PC-3 (cell line): ENCODE measurements around the gene WBP2NL. TPM values are rescaled to one million over a fixed set of nuclear protein-coding genes. Genes with fewer than 3 reads are reported as not detected.

Experiments
- ATAC-seq: fragments of 200-7000 bp; cut with Tn5 transposase; 2 replicates; pipeline ENCODE4 v1.9.1; 2020; ENCODE audit warnings: mild to moderate bottlenecking, moderate library complexity
- BruUV-seq: library from RNA; stranded (reverse); fragments of 400-500 nt; replicated peaks from 2 replicates; lab custom pipeline; 2021; lab: Mats Ljungman, UMichigan
- CTCF ChIA-PET: fragments of 300-600 bp; sonication (Branson Sonifier 250); formaldehyde crosslinking; loops from one replicate; lab custom pipeline; 2022; ENCODE audit warnings: antibody characterized with exemption; lab: Charles Lee
- POLR2A ChIA-PET: fragments of 300-600 bp; sonication (Branson Sonifier 250); formaldehyde crosslinking; loops from one replicate; lab custom pipeline; 2022; ENCODE audit warnings: antibody characterized with exemption; ENCODE audit not compliant: unreplicated experiment; lab: Charles Lee
- DNase-seq: peaks from one replicate; pipeline ENCODE4 v3.0.0-alpha.2; 2015
- H2AFZ ChIP-seq: fragments of 300-600 bp; sonication (generic); 2 replicates; pipeline ENCODE4 v1.6.0; 2016; ENCODE audit warnings: antibody characterized with exemption, low read length
- H3F3A ChIP-seq: fragments of 300-600 bp; sonication (generic); one replicate; pipeline ENCODE4 v1.6.0; 2017; ENCODE audit warnings: antibody characterized with exemption, low read length, control low read depth, mild to moderate bottlenecking; ENCODE audit not compliant: unreplicated experiment
- H3K27ac ChIP-seq: fragments of 300-600 bp; sonication (generic); 2 replicates; pipeline ENCODE4 v1.5.1; 2016; ENCODE audit warnings: mild to moderate bottlenecking, low read length
- H3K27me3 ChIP-seq: fragments of 300-600 bp; sonication (generic); 2 replicates; pipeline ENCODE4 v1.6.1; 2016; ENCODE audit warnings: low read length, mixed read lengths
- H3K36me3 ChIP-seq: fragments of 300-600 bp; sonication (generic); 2 replicates; pipeline ENCODE4 v1.6.1; 2016; ENCODE audit warnings: low read depth, mixed run types, low read length, mixed read lengths
- H3K4me1 ChIP-seq: fragments of 300-600 bp; sonication (generic); 2 replicates; pipeline ENCODE4 v1.5.1; 2016; ENCODE audit warnings: low read length; ENCODE audit not compliant: insufficient read depth
- H3K4me2 ChIP-seq: fragments of 300-600 bp; sonication (generic); 2 replicates; pipeline ENCODE4 v1.6.0; 2016; ENCODE audit warnings: low read length
- H3K4me3 ChIP-seq: fragments of 300-600 bp; sonication (generic); 2 replicates; pipeline ENCODE4 v1.5.1; 2016; ENCODE audit warnings: mild to moderate bottlenecking, low read length, mixed read lengths
- H3K79me2 ChIP-seq: fragments of 300-600 bp; sonication (generic); 2 replicates; pipeline ENCODE4 v1.6.1; 2017; ENCODE audit warnings: low read length, mixed read lengths
- H3K9ac ChIP-seq: fragments of 300-600 bp; sonication (generic); 2 replicates; pipeline ENCODE4 v1.6.0; 2016; ENCODE audit warnings: mild to moderate bottlenecking, low read length
- H3K9me2 ChIP-seq: fragments of 300-600 bp; sonication (generic); replicated peaks from 2 replicates; pipeline ENCODE4 v1.6.1; 2016; ENCODE audit warnings: mixed run types, low read length, mixed read lengths
- H3K9me3 ChIP-seq: fragments of 300-600 bp; sonication (generic); 2 replicates; pipeline ENCODE4 v1.6.1; 2016; ENCODE audit warnings: low read length, mixed read lengths
- H4K20me1 ChIP-seq: fragments of 300-600 bp; sonication (generic); 2 replicates; pipeline ENCODE4 v1.6.1; 2016; ENCODE audit warnings: low read length, mixed read lengths
- EZH2 ChIP-seq: fragments of 300-600 bp; sonication (generic); IDR thresholded peaks from one replicate; pipeline ENCODE4 v1.6.1; 2017; ENCODE audit warnings: antibody characterized with exemption, mild to moderate bottlenecking, low read length; ENCODE audit not compliant: unreplicated experiment
- EZH2phosphoT487 ChIP-seq: fragments of 300-600 bp; sonication (generic); IDR thresholded peaks from 2 replicates; pipeline ENCODE4 v1.6.1; 2018; ENCODE audit warnings: mild to moderate bottlenecking, antibody characterized with exemption, low read length, borderline replicate concordance
- intact Hi-C: fragments of 100-400 bp; cut with micrococcal nuclease; formaldehyde crosslinking; loops from 2 replicates; pipeline ENCODE4 v1.9.0; 2023
- total RNA-seq: library from RNA; depleted of rRNA; stranded (reverse); fragments of >200 nt; gene quantifications from 2 replicates; pipeline ENCODE4 v1.2.3, GENCODE V29; 2014
- TF ChIP-seq, protein P1 (sequence below): fragments of 300-600 bp; sonication (generic); conservative IDR thresholded peaks from 2 replicates; pipeline ENCODE4 v1.5.1; 2017; ENCODE audit warnings: antibody characterized with exemption, low read depth, mild to moderate bottlenecking, low read length

Gene WBP2NL
- total RNA-seq, 1 experiment from 2014 or later, result 0.33 TPM

DNA sequence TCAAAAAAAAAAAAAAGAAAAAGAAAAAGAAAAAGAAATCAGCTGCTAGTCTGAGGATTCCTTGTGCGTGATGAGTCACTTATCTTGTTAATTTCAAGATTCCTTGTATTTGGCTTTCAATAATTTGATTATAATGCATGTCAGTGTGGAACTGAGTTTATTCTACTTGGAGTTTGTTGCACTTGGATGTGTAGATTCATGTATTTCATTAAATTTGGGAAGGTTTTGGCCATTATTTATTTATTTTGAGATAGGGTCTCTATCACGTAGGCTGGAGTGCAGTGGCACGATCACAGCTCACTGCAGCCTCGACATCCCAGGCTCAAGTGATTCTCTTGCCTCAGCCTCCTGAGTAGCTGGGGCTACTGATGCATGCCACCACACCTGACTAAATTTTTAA lies 14.8 kb downstream of the WBP2NL start:
- CTCF ChIA-PET, result no interaction called here
- no TSS peak for BruUV-seq

DNA sequence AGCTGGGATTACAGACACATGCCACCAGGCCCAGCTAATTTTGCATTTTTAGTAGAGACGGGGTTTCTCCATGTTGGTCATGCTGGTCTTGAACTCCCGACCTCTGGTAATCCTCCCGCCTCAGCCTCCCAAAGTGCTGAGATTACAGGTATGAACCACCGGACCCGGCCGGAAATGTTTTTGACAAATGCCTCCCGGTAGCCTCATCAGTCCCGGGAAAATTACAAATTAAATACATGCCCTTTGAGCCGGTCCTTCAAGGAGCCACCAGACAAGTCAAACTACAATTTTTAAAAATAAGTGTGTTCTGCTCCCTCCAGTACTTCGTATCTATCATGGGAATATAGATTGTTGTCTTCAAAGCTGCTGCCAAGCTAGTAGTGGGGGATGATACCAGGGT lies 17.5 kb downstream of the WBP2NL start:
- H3K4me3 ChIP-seq, result no peak overlapping the region
- no peaks in the 10 kb centered on the region for H3F3A ChIP-seq
- intact Hi-C loops, result no loop called here
- no peak overlapping the region for H2AFZ ChIP-seq
- H3K9ac ChIP-seq, result no peak overlapping the region
- no peaks in the 10 kb centered on the region for H3K4me1 ChIP-seq
- no peak for TF ChIP-seq EZH2phosphoT487
- no peak for TF ChIP-seq EZH2
- TF ChIP-seq, protein P1, sequence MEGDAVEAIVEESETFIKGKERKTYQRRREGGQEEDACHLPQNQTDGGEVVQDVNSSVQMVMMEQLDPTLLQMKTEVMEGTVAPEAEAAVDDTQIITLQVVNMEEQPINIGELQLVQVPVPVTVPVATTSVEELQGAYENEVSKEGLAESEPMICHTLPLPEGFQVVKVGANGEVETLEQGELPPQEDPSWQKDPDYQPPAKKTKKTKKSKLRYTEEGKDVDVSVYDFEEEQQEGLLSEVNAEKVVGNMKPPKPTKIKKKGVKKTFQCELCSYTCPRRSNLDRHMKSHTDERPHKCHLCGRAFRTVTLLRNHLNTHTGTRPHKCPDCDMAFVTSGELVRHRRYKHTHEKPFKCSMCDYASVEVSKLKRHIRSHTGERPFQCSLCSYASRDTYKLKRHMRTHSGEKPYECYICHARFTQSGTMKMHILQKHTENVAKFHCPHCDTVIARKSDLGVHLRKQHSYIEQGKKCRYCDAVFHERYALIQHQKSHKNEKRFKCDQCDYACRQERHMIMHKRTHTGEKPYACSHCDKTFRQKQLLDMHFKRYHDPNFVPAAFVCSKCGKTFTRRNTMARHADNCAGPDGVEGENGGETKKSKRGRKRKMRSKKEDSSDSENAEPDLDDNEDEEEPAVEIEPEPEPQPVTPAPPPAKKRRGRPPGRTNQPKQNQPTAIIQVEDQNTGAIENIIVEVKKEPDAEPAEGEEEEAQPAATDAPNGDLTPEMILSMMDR, result no peak
- ChIA-PET CTCF (no interaction called here), POLR2A (no interaction called here)
- no peaks in the 10 kb centered on the region for H3K9me2 ChIP-seq
- H3K9me3 ChIP-seq, result no peaks in the 10 kb centered on the region
- ATAC-seq (no peak), DNase-seq (no peak)
- H3K27ac ChIP-seq, result no peak overlapping the region
- H3K4me2 ChIP-seq, result no peak overlapping the region
- no TSS peak for BruUV-seq
- H3K27me3 ChIP-seq, result no peaks in the 10 kb centered on the region
- H4K20me1 ChIP-seq, result no peaks in the 10 kb centered on the region
- no peaks in the 10 kb centered on the region for H3K36me3 ChIP-seq
- no peaks in the 10 kb centered on the region for H3K79me2 ChIP-seq

More for the DNA sequence above, 14.8 kb downstream of the WBP2NL start:
- Histone ChIP-seq H3F3A (no peaks in the 10 kb centered on the region), H3K9ac (no peak overlapping the region), H3K4me3 (no peak overlapping the region), H3K36me3 (no peaks in the 10 kb centered on the region), H3K27ac (no peak overlapping the region), H4K20me1 (no peaks in the 10 kb centered on the region), H2AFZ (no peak overlapping the region), H3K9me2 (no peaks in the 10 kb centered on the region), H3K9me3 (peaks cover 6% of the 10 kb centered on the region; the same call in 1 of the 2 replicates), H3K79me2 (no peaks in the 10 kb centered on the region), H3K27me3 (no peaks in the 10 kb centered on the region), H3K4me2 (no peak overlapping the region), H3K4me1 (no peaks in the 10 kb centered on the region)
- TF ChIP-seq EZH2phosphoT487 (no peak), EZH2 (no peak)
- TF ChIP-seq, protein P1, result no peak
- DNase-seq (no peak), ATAC-seq (no peak)
- POLR2A ChIA-PET, result no interaction called here
- intact Hi-C loops, result no loop called here

DNA sequence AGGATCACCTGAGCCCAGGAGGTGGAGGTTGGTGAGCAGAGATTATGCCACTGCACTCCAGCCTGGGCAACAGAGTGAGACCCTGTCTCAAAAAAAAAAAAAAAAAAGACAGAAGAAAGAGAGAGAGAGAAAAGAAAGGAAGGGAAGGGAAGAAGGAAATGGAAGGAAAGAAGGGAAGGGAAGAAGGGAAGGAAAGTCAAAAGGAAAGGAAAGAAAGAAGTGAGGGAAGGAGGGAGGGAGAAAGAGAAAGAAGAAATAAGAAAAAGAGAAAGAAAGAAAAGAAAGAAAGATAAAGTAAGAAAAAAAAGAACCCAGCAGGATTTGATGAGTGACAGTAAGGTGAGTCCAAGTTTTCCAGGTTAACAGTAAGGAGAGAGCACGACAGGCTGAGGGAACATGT lies 19.6 kb downstream of the WBP2NL start:
- Histone ChIP-seq H4K20me1 (no peaks in the 10 kb centered on the region), H2AFZ (no peak overlapping the region), H3K4me3 (no peak overlapping the region), H3K27ac (no peak overlapping the region), H3K9me3 (no peaks in the 10 kb centered on the region), H3K9me2 (no peaks in the 10 kb centered on the region), H3K4me1 (peaks cover 10% of the 10 kb centered on the region), H3K79me2 (no peaks in the 10 kb centered on the region), H3K4me2 (no peak overlapping the region), H3K9ac (no peak overlapping the region), H3F3A (no peaks in the 10 kb centered on the region), H3K36me3 (no peaks in the 10 kb centered on the region), H3K27me3 (no peaks in the 10 kb centered on the region)
- ChIA-PET POLR2A (no interaction called here), CTCF (no interaction called here)
- TF ChIP-seq EZH2phosphoT487 (no peak), EZH2 (no peak)
- TF ChIP-seq, protein P1, result no peak
- no TSS peak for BruUV-seq
- intact Hi-C loops, result no loop called here
- no peak for ATAC-seq
- no peak for DNase-seq
